Neural progenitor cell (in vitro differentiated cells): Measurements from ENCODE around the gene STAT4.

Source experiments
- CTCF ChIP-seq: fragments of 200-600 bp; sonication (generic); IDR thresholded peaks from 2 replicates; pipeline ENCODE4 v1.5.1; 2017; ENCODE audit warnings: antibody characterized with exemption, mild to moderate bottlenecking
- EZH2 ChIP-seq: fragments of 200-600 bp; sonication (generic); IDR thresholded peaks from 2 replicates; pipeline ENCODE4 v1.6.1; 2017; ENCODE audit warnings: antibody characterized with exemption, mild to moderate bottlenecking, moderate library complexity
- EZH2phosphoT487 ChIP-seq: fragments of 200-600 bp; sonication (generic); IDR thresholded peaks from 2 replicates; pipeline ENCODE4 v1.6.1; 2017; ENCODE audit warnings: antibody characterized with exemption

- no peak for TF ChIP-seq CTCF
- no peak for TF ChIP-seq EZH2
- TF ChIP-seq EZH2phosphoT487 = no peak
Measured at GRCh38 chr2:190980630-190981209, 170.1 kb downstream of the STAT4 start.
